ENCODE measurements around the gene CDH24. TPM values are rescaled to one million over a fixed set of nuclear protein-coding genes. Genes with fewer than 3 reads are reported as not detected.

The CDH24 gene
- total and polyA plus RNA-seq, 2 donors (not counting 3 experiments of a cell fraction or from before 2014, with no cell fraction given): 21.7 to 52.9 TPM

- Histone ChIP-seq H3K4me3 (replicated peaks in 1 of 3; ENCODE audit: insufficient read depth in 1 of 3, low read depth in 1 of 3, low read length in 3 of 3) (no peak overlapping the region), H3K4me2 (ENCODE audit: insufficient read depth, low read length) (no peak overlapping the region), H3K79me2 (ENCODE audit: control insufficient read depth, insufficient read depth, low read length) (no peaks in the 10 kb centered on the region), H3K9ac (replicated peaks; ENCODE audit: extremely low read depth, insufficient read depth, low read length) (no peak overlapping the region), H3K27me3 (ENCODE audit: control insufficient read depth in 2 of 2, insufficient read depth in 2 of 2, low read length in 2 of 2) (no peaks in the 10 kb centered on the region), H3K9me3 (replicated peaks; ENCODE audit: control insufficient read depth, insufficient read depth, low read length) (no peaks in the 10 kb centered on the region), H4K20me1 (replicated peaks; ENCODE audit: control insufficient read depth, extremely low read depth, insufficient read depth, low read length) (no peaks in the 10 kb centered on the region), H3K4me1 (ENCODE audit: control insufficient read depth, extremely low read depth, insufficient read depth, low read length) (peaks cover 9% of the 10 kb centered on the region), H3K36me3 (ENCODE audit: control insufficient read depth in 2 of 2, extremely low read depth in 1 of 2, insufficient read depth in 2 of 2, low read length in 2 of 2) (peaks cover 0 to 13% of the 10 kb centered on the region in 2 experiments), H2AFZ (ENCODE audit: low read depth, low read length) (no peak overlapping the region), H3K9me1 (replicated peaks; ENCODE audit: control insufficient read depth, extremely low read depth, insufficient read depth, low read length) (no peaks in the 10 kb centered on the region), H3K27ac (ENCODE audit: insufficient read depth, low read depth, low read length) (no peak overlapping the region)
- CTCF ChIA-PET: interaction anchor here (1.9 to 13.4 kb wide), 3 partner anchors 9 to 64 kb away, joined by 6 to 1071 read pairs (median 10); partner anchors contain the start of gene AJUBA
- DNase-seq (ENCODE audit: low read depth, low spot score) (no peak), FAIRE-seq (no peak)
- BruUV-seq (replicated peaks): no TSS peak
- TF ChIP-seq POLR2A (IDR thresholded peaks at IDR 0.05; ENCODE audit: low read depth, low read length) (no peak), EZH2 (IDR thresholded peaks at IDR 0.05; ENCODE audit: borderline replicate concordance, low read depth, low read length, severe bottlenecking) (no peak), POLR2AphosphoS5 (IDR thresholded peaks at IDR 0.05; ENCODE audit: insufficient read depth, low read depth, low read length) (no peak), MAX (IDR thresholded peaks at IDR 0.05; ENCODE audit: insufficient read depth, insufficient read length) (no peak), MYC (IDR thresholded peaks at IDR 0.05; ENCODE audit: low read depth, low read length) (no peak), FOS (IDR thresholded peaks at IDR 0.05; ENCODE audit: borderline replicate concordance, insufficient read depth, low read length) (no peak), CTCF (IDR thresholded peaks at IDR 0.05; ENCODE audit: extremely low read depth in 1 of 2, insufficient read depth in 1 of 2, low read depth in 1 of 2, low read length in 2 of 2) (no peak), GATA2 (IDR thresholded peaks at IDR 0.05; ENCODE audit: insufficient read depth, insufficient read length, low read depth, low read length) (no peak), JUN (IDR thresholded peaks at IDR 0.05; ENCODE audit: borderline replicate concordance, insufficient read depth, insufficient read length, low read depth) (no peak)
- dilution Hi-C loops (cut with MboI; ENCODE audit: extremely low pct_ligation_motif_present, low sequenced_read_pairs) (no loop called here), intact Hi-C loops (cut with micrococcal nuclease) (loop anchor here (10.0 kb wide), 1 partner anchor 228 kb away; the partner anchor contains the start of gene MRPL52)
- POLR2A ChIA-PET: no interaction called here
Observed at GRCh38 chr14:23052671-23053070, 4.6 kb downstream of the CDH24 start.
